Activated CD4-positive, alpha-beta memory T cell treated with anti-CD3 and anti-CD28 coated beads for 36 hours (primary cell): ENCODE results near the gene STAP2. TPM values are rescaled to one million over a fixed set of nuclear protein-coding genes. Genes with fewer than 3 reads are reported as not detected.
"Not testable (repeated sequence)": the region's sequence is repeated elsewhere in the genome, so short reads cannot be mapped to it uniquely, and the experiment has no call there.

Experiments used
- CTCF ChIA-PET: fragments of 350-600 bp; sonication (Branson Sonifier 250); formaldehyde crosslinking; loops from one replicate; lab custom pipeline; 2021; ENCODE audit warnings: antibody characterized with exemption, inconsistent platforms; lab: Charles Lee
- POLR2A ChIA-PET: fragments of 350-600 bp; sonication (Branson Sonifier 250); formaldehyde crosslinking; loops from one replicate; lab custom pipeline; 2021; ENCODE audit warnings: antibody characterized with exemption; lab: Charles Lee
- DNase-seq: peaks from one replicate; pipeline ENCODE4 v3.0.0-alpha.2; 2020
- H3K27ac Mint-ChIP-seq: one replicate; pipeline ENCODE4 v1.8.0; 2021; ENCODE audit warnings: mixed read lengths
- H3K27me3 Mint-ChIP-seq: one replicate; pipeline ENCODE4 v1.8.0; 2021; ENCODE audit warnings: mixed read lengths
- H3K36me3 Mint-ChIP-seq: one replicate; pipeline ENCODE4 v1.8.0; 2021; ENCODE audit warnings: mixed read lengths
- H3K4me1 Mint-ChIP-seq: one replicate; pipeline ENCODE4 v1.8.0; 2021; ENCODE audit warnings: low read depth, mixed read lengths
- H3K4me3 Mint-ChIP-seq: one replicate; pipeline ENCODE4 v1.8.0; 2021; ENCODE audit warnings: mild to moderate bottlenecking, mixed read lengths
- H3K9me3 Mint-ChIP-seq: one replicate; pipeline ENCODE4 v1.8.0; 2021; ENCODE audit warnings: mixed read lengths
- intact Hi-C: fragments of 100-400 bp; cut with micrococcal nuclease; formaldehyde crosslinking; loops from one replicate; pipeline ENCODE4 v1.15.1; 2023
- total RNA-seq, 2 experiments: library from RNA; stranded (reverse); gene quantifications; one replicate each; pipeline ENCODE4 v1.2.3, GENCODE V29; 2021

STAP2 gene
- total RNA-seq, 2 experiments from 2014 or later: 9.1 to 9.4 TPM

DNA sequence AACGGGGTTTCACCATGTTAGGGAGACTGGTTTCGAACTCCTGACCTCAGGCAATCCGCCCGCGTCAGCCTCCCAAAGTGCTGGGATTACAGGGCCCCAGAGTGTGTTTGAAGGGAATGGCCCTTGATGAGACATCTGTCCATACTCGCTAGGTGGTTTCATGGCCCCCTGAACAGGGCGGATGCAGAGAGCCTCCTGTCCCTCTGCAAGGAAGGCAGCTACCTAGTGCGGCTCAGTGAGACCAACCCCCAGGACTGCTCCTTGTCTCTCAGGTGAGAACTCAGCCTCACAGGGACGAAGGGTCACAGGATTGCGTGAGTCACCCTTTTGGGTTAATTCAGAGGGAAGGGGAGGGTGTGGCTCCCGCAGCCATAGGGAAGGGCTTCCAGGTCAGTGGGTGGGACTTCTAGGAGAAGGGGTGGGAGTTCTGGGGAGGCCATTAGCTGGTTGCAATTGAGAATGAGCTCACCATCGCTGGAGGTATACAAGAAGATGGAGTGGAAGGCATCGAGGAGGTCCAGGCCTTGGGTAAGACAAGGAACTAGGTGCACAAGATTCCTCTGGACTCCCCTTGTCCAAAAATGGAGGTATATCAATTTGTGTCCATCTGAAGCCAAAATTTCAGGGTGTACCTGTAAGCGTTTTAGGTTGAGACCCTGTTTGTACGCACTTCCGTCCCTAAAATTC is 50.4 kb downstream of the STAP2 start:
- no peak overlapping the region for H3K27ac Mint-ChIP-seq
- intact Hi-C loops: no loop called here
- no peaks in the 10 kb centered on the region for H3K4me1 Mint-ChIP-seq
- H3K27me3 Mint-ChIP-seq: no peaks in the 10 kb centered on the region
- DNase-seq: no peak
- ChIA-PET POLR2A (interaction anchor here (0.6 kb wide), 1 partner anchor 36 kb away, joined by 3 read pairs; no protein-coding TSS in a partner anchor), CTCF (no interaction called here)
- no peak overlapping the region for H3K4me3 Mint-ChIP-seq
- H3K36me3 Mint-ChIP-seq: no peaks in the 10 kb centered on the region
- H3K9me3 Mint-ChIP-seq: no peaks in the 10 kb centered on the region

DNA sequence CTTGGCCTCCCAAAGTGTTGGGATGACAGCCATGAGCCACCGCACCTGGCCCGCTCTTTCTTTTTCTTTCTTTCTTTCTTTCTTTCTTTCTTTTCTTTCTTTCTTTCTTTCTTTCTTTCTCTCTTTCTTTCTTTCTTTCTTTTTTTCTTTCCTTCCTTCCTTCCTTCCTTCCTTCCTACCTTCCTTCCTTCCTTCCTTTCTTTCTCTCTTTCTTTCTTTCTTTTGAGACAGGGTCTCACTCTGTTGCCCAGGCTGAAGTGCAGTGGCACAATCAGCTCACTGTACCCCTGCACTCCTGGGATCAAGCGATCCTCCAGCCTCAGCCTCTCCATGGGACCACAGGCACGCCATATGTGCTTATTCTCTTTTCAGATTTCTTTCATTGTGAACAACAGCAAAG is 52.5 kb downstream of the STAP2 start:
- H3K4me1 Mint-ChIP-seq, H3K4me3 Mint-ChIP-seq, POLR2A ChIA-PET: not testable (repeated sequence)

DNA sequence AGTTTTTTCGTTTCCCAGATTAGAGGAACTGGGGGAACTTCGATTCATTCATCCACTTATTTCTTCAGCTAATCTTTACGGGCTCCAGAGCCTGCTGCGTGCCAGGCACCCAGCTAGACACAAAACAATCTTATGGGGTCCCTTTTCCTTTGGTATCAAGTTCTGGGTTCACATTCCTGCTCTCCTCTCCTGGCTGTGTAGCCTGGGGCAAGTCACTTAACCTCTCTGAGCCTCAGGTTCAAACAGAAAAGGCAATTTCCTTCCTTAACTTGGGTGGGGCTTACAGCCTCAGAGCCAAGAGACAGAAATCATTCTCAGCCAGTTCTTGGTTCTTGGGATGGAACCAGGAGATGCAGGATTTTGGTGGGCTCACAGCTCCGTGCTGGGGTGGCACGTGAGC is 53.7 kb downstream of the STAP2 start:
- no peak overlapping the region for H3K4me3 Mint-ChIP-seq
- no peaks in the 10 kb centered on the region for H3K9me3 Mint-ChIP-seq
- no peak overlapping the region for H3K27ac Mint-ChIP-seq
- no peaks in the 10 kb centered on the region for H3K4me1 Mint-ChIP-seq
- POLR2A ChIA-PET: no interaction called here
- intact Hi-C loops: no loop called here
- CTCF ChIA-PET: interaction anchor here (1.1 kb wide), 1 partner anchor 18 kb away, joined by 5 read pairs; no protein-coding TSS in a partner anchor
- no peak for DNase-seq
- H3K36me3 Mint-ChIP-seq: no peaks in the 10 kb centered on the region
- H3K27me3 Mint-ChIP-seq: peaks cover 13% of the 10 kb centered on the region

More for the DNA sequence above, 52.5 kb downstream of the STAP2 start:
- H3K9me3 Mint-ChIP-seq, H3K27me3 Mint-ChIP-seq, CTCF ChIA-PET, intact Hi-C loops, H3K36me3 Mint-ChIP-seq, DNase-seq, H3K27ac Mint-ChIP-seq: not testable (repeated sequence)

DNA sequence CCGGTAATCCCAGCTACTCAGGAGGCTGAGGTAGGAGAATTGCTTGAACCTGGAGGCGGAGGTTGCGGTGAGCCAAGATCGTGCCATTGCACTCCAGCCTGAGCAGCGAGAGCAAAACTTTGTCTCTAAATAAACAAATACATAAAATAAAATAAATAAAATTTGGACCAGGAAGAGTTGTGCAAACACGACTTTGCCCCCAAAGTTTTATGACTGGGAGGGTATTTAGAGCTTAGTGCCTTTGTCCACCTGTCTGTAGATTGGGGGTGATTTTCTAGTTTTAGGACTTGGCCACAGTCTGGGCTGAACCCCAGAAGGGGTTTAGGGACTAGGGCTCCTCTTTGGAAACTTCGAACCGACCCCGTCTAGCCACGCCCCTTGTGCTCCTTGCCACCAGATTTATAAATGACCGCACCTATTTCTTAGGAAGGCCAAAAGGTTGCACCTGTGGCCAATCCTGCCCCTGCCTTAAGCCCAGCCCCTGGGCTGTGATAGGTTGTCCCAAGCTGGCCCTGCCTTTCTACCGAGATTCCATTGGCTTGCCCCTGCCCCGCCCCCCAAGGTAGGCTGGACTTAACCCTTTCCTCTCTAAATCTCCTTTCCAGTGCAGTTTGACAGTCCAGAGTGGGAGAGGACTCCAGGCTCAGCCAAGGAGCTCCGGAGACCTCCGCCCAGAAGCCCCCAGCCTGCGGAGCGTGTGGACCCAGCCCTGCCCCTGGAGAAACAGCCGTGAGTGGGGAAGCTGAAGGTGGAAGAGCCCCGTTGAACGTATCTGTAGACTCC is 54.3 kb downstream of the STAP2 start:
- Mint-ChIP-seq H3K27me3 (peaks cover 17% of the 10 kb centered on the region), H3K27ac (no peak overlapping the region), H3K36me3 (no peaks in the 10 kb centered on the region), H3K4me1 (peaks cover 3% of the 10 kb centered on the region), H3K9me3 (no peaks in the 10 kb centered on the region), H3K4me3 (no peak overlapping the region)
- DNase-seq: no peak
- CTCF ChIA-PET: interaction anchor here (1.1 kb wide), 1 partner anchor 17 kb away, joined by 5 read pairs; no protein-coding TSS in a partner anchor
- intact Hi-C loops: no loop called here
- POLR2A ChIA-PET: no interaction called here

DNA sequence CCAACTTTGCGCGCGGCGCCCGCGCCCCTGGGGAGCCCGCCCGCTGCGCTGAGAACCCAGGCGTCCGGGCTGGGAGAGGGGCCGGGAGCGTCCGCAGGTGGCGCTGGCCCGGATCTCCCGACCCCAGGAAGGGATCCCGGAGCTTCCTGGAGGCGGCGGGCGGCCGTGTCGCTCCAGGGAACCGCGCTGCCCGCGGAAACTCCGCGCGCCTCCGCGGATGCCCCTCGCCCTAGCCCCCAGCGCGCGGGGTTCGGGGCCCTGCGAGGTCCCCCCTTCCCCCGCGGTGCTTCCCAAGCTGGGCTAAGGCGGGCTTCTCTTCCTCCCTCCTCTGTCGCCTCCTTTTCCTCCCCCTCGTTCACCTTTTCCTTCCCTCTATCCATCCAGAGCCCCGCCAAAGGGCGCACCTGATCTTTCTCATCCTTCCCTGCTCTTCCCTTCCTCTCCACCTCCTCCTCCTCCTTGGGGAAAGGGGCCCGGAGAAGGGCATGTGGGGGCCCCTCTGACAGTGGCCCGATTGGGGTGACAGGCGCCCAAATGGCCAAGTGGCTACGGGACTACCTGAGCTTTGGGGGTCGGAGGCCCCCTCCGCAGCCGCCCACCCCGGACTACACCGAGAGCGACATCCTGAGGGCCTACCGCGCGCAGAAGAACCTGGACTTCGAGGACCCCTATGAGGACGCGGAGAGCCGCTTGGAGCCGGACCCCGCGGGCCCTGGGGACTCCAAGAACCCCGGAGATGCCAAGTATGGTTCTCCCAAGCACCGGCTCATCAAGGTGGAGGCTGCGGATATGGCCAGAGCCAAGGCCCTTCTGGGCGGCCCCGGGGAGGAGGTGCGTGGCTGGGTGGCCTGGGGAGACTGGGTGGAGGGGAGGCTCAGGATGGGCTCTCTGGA is 58.9 kb downstream of the STAP2 start:
- H3K4me1 Mint-ChIP-seq: peaks cover 6% of the 10 kb centered on the region
- H3K27me3 Mint-ChIP-seq: peaks cover 22% of the 10 kb centered on the region
- H3K9me3 Mint-ChIP-seq: no peaks in the 10 kb centered on the region
- H3K36me3 Mint-ChIP-seq: no peaks in the 10 kb centered on the region
- no peak overlapping the region for H3K27ac Mint-ChIP-seq
- H3K4me3 Mint-ChIP-seq: no peak overlapping the region
- intact Hi-C loops: no loop called here
- ChIA-PET POLR2A (no interaction called here), CTCF (interaction anchor here (1.6 kb wide), 1 partner anchor 73 kb away, joined by 6 read pairs; no protein-coding TSS in a partner anchor)
- DNase-seq: no peak

DNA sequence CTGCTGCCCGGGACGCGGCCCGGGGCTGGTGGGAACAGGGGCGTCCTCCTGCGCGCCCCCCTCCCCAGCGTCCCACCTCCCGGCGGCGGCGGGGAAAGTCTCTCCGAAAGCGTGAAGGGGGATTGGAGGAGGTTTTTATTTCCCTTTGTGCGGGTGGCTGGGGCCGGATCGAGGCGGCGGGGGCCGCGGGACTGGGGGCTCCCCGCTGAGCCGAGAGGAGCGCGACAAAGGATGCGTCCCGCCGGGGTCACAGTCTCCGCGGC is 59.4 kb downstream of the STAP2 start:
- intact Hi-C loops: no loop called here
- no peaks in the 10 kb centered on the region for H3K36me3 Mint-ChIP-seq
- ChIA-PET POLR2A (no interaction called here), CTCF (interaction anchor here (1.6 kb wide), 1 partner anchor 73 kb away, joined by 6 read pairs; no protein-coding TSS in a partner anchor)
- H3K27ac Mint-ChIP-seq: no peak overlapping the region
- H3K27me3 Mint-ChIP-seq: peaks cover 22% of the 10 kb centered on the region
- DNase-seq: no peak
- H3K4me3 Mint-ChIP-seq: no peak overlapping the region
- H3K4me1 Mint-ChIP-seq: peaks cover 6% of the 10 kb centered on the region
- H3K9me3 Mint-ChIP-seq: no peaks in the 10 kb centered on the region

DNA sequence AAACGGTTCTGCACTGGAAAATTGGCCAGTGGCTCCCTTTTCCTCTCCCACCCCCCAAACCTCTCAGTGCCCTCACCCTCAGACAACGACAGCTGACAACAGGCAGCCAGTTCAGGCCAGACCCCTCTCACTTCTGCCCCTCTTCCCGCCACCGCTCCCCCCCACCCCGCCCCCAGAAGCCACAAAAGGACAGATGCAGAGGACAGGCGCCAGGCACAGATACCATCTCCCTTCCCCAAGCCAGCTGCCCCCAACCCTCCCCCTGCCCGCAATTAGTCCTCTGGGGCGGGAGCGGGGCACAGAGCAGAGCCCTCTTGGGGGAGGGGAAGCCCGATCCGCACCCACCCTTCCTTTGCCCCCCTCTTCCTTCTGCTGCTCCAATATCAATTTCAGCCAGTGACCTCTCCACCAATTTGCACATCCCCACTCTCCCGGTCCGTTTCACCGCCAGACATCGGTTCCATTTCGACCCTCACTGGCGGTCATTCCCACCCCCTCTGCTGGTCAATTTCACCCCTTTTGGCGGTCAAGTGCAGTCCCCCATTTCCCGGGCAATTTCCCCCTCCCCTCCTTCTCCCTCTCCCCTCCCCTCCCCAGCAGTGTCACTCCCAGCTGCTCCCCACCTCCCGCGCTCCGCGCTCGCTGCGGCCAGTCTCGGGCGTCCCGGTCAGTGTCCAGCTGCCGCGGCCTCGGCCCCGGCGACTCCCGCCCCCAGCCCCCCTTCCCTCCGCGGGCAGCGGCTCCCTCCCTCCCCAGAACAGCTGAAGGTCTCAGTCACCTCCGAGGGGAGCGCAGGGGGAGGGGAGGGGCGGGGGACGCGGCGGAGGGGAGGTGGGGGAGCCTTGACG is 60.0 kb downstream of the STAP2 start, which contains the start of gene SHD:
SHD (plus strand) TSS at position 848 of the 848 bp plus-strand sequence. CDS start 798 bp downstream, outside the sequence.
- no peak within 1 kb of the TSS for H3K4me3 Mint-ChIP-seq
- no peaks in the 10 kb centered on the region for H3K36me3 Mint-ChIP-seq
- peaks cover 22% of the 10 kb centered on the region for H3K27me3 Mint-ChIP-seq
- POLR2A ChIA-PET: no interaction called here
- DNase-seq: no peak
- CTCF ChIA-PET: interaction anchor here (0.9 to 1.6 kb wide), 2 partner anchors 11 to 74 kb away, joined by 4 to 6 read pairs; no protein-coding TSS in a partner anchor
- no peak within 1 kb of the TSS for H3K27ac Mint-ChIP-seq
- H3K4me1 Mint-ChIP-seq: peaks cover 6% of the 10 kb centered on the region
- no peaks in the 10 kb centered on the region for H3K9me3 Mint-ChIP-seq
- intact Hi-C loops: no loop called here

DNA sequence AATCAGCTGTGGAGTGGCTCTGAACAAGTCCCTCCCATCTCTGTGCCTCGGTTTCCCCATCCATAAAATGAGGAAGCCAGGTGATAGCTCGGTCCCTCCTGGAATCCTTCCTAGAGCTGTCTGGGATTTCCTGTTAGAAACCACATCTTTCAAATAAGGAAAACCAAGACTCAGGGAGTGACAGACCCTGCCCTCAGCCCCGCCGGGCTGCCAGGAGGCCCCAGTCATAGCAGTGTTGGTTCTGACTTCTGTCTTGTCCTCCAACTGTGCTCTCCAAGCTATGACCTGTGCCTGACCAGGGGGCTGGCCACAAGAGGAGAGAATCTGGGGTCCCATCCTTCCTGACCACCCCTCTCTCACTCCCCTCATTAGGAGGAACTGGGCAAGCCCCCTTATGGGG is 60.6 kb downstream of the STAP2 start:
- H3K4me1 Mint-ChIP-seq: peaks cover 6% of the 10 kb centered on the region
- no peak overlapping the region for H3K27ac Mint-ChIP-seq
- H3K9me3 Mint-ChIP-seq: no peaks in the 10 kb centered on the region
- POLR2A ChIA-PET: no interaction called here
- peaks cover 22% of the 10 kb centered on the region for H3K27me3 Mint-ChIP-seq
- H3K4me3 Mint-ChIP-seq: no peak overlapping the region
- intact Hi-C loops: no loop called here
- no peaks in the 10 kb centered on the region for H3K36me3 Mint-ChIP-seq
- CTCF ChIA-PET: interaction anchor here (0.8 to 0.9 kb wide), 2 partner anchors 11 to 75 kb away, joined by 3 to 4 read pairs; no protein-coding TSS in a partner anchor
- DNase-seq: no peak

GRCh38 chr19:4277191-4277696 is 61.4 kb downstream of the STAP2 start:
- Mint-ChIP-seq H3K4me3 (no peak overlapping the region), H3K4me1 (peaks cover 6% of the 10 kb centered on the region), H3K27me3 (peaks cover 20% of the 10 kb centered on the region), H3K27ac (no peak overlapping the region), H3K9me3 (no peaks in the 10 kb centered on the region), H3K36me3 (no peaks in the 10 kb centered on the region)
- intact Hi-C loops: no loop called here
- POLR2A ChIA-PET: no interaction called here
- CTCF ChIA-PET: interaction anchor here (0.8 to 0.9 kb wide), 2 partner anchors 10 to 75 kb away, joined by 3 to 4 read pairs; no protein-coding TSS in a partner anchor
- no peak for DNase-seq

DNA sequence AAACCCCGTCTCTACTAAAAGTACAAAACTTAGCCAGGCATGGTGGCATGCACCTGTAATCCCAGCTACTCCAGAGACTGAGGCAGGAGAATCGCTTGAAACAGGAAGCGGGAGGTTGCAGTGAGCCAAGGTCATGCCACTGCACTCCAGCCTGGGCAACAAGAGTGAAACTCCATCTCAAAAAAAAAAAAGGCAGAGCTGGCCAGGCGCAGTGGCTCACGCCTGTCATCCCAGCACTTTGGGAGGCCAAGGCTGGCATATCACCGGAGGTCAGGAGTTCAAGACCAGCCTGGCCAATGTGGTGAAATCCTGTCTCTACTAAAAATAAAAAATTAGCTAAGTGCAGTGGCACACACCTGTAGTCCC is 64.3 kb downstream of the STAP2 start:
- H3K9me3 Mint-ChIP-seq, H3K4me3 Mint-ChIP-seq, POLR2A ChIA-PET, H3K36me3 Mint-ChIP-seq, DNase-seq, H3K27me3 Mint-ChIP-seq, H3K4me1 Mint-ChIP-seq, intact Hi-C loops, H3K27ac Mint-ChIP-seq: not testable (repeated sequence)
- CTCF ChIA-PET: interaction anchor here (3.7 kb wide), 1 partner anchor 78 kb away, joined by 19 read pairs; no protein-coding TSS in a partner anchor
